Erythroblast (primary cell): ENCODE data around the gene LCORL.

ENCODE experiments used
- GATA1 ChIP-seq: IDR thresholded peaks from 2 replicates; pipeline ENCODE4 v1.6.1; 2011; ENCODE audit warnings: low read depth, mild to moderate bottlenecking, control low read depth, low read length, moderate library complexity
- POLR2A ChIP-seq: IDR thresholded peaks from 2 replicates; pipeline ENCODE4 v1.6.1; 2011; ENCODE audit warnings: mild to moderate bottlenecking, low read length

GRCh38 chr4:17812125-17812524 lies 209.4 kb downstream of the LCORL start:
- TF ChIP-seq GATA1 (no peak), POLR2A (no peak)
